ENCODE results near the gene RPL28.
A peak's percentile ranks its signal among the peaks of the same experiment; 100 is the strongest.

RPL28 gene

DNA sequence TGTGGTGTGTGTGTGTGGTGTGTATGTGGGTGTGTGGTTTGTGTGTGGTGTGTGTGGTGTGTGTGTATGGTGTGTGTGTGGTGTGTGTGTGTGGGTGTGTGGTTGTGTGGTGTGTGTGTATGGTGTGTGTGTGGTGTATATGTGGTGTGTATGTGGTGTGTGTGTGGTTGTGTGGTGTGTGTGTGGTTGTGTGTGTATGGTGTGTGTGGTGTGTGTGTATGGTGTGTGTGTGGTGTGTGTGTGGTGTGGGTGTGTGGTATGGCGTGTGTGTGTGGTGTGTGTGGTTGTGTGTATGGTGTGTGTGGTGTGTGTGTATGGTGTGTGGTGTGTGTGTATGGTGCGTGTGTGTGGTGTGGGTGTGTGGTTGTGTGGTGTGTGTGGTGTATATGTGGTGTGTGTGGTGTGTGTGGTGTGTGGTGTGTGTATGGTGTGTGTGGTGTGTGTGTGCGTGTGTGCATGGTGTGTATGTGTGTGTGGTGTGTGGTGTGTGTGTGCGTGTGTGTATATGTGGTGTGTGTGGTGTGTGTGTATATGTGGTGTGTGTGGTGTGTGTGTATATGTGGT, 48.7 kb downstream of the RPL28 start:
- TF ChIP-seq, protein P1, sequence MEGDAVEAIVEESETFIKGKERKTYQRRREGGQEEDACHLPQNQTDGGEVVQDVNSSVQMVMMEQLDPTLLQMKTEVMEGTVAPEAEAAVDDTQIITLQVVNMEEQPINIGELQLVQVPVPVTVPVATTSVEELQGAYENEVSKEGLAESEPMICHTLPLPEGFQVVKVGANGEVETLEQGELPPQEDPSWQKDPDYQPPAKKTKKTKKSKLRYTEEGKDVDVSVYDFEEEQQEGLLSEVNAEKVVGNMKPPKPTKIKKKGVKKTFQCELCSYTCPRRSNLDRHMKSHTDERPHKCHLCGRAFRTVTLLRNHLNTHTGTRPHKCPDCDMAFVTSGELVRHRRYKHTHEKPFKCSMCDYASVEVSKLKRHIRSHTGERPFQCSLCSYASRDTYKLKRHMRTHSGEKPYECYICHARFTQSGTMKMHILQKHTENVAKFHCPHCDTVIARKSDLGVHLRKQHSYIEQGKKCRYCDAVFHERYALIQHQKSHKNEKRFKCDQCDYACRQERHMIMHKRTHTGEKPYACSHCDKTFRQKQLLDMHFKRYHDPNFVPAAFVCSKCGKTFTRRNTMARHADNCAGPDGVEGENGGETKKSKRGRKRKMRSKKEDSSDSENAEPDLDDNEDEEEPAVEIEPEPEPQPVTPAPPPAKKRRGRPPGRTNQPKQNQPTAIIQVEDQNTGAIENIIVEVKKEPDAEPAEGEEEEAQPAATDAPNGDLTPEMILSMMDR (IDR thresholded peaks at IDR 0.05; ENCODE audit: low read depth, low read length, missing control alignments) = no peak
- no peak for DNase-seq
- peaks cover 17% of the 10 kb centered on the region for H3K27me3 ChIP-seq (replicated peaks)
- no peaks in the 10 kb centered on the region for H3K36me3 ChIP-seq (replicated peaks)
- H3K4me3 ChIP-seq (ENCODE audit: low read depth, low read length) = no peak overlapping the region
- in situ Hi-C loops (cut with HindIII; ENCODE audit: low pct_ligation_motif_present, low sequenced_read_pairs) = no loop called here
- no peak overlapping the region for H3K27ac ChIP-seq

DNA sequence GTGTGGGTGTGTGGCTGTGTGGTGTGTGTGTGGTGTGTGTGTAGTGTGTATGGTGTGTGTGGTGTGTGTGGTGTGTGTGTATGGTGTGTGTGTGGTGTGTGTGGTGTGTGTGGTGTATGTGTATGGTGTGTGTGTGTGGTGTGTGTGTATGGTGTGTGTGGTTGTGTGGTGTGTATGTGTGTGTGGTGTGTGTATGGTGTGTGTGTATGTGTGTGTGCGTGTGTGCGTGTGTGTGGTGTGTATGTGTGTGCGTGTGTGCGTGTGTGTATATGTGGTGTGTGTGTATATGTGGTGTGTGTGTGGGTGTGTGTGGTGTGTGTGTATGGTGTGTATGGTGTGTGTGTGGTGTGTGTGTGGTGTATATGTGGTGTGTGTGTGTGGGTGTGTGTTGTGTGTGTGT, 49.3 kb downstream of the RPL28 start:
- H3K27me3 ChIP-seq (replicated peaks) = peaks cover 17% of the 10 kb centered on the region
- TF ChIP-seq, protein P1 (IDR thresholded peaks at IDR 0.05; ENCODE audit: low read depth, low read length, missing control alignments) = no peak
- no peaks in the 10 kb centered on the region for H3K36me3 ChIP-seq (replicated peaks)
- no peak for DNase-seq
- no peak overlapping the region for H3K27ac ChIP-seq
- H3K4me3 ChIP-seq (ENCODE audit: low read depth, low read length) = no peak overlapping the region
- in situ Hi-C loops (cut with HindIII; ENCODE audit: low pct_ligation_motif_present, low sequenced_read_pairs) = no loop called here

DNA sequence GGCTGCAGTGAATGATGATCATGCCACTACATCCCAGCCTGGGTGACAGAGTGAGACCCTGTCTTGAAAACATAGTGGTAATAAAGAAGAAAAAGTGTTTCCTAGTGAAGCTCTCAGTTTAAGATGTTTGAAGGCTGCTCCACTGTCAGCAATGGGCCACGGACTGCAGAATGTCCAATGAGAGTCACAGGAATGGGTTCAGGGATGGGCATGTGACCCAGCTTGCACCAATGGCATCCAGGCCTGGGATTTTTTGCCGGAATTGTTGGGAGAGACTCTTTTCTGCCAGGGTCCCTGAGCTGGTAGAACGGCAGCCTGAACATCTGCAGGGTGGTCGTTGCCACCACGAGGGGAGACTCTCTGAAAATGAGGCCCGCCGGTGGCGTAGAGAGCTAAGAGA, 51.1 kb downstream of the RPL28 start:
- DNase-seq = no peak
- H3K4me3 ChIP-seq (ENCODE audit: low read depth, low read length) = no peak overlapping the region
- H3K36me3 ChIP-seq (replicated peaks) = no peaks in the 10 kb centered on the region
- TF ChIP-seq, protein P1 (IDR thresholded peaks at IDR 0.05; ENCODE audit: low read depth, low read length, missing control alignments) = no peak
- peaks cover 34% of the 10 kb centered on the region for H3K27me3 ChIP-seq (replicated peaks)
- in situ Hi-C loops (cut with HindIII; ENCODE audit: low pct_ligation_motif_present, low sequenced_read_pairs) = no loop called here
- no peak overlapping the region for H3K27ac ChIP-seq

- peak; percentile 56 for DNase-seq
- no peaks in the 10 kb centered on the region for H3K36me3 ChIP-seq (replicated peaks)
- in situ Hi-C loops (cut with HindIII; ENCODE audit: low pct_ligation_motif_present, low sequenced_read_pairs) = no loop called here
- H3K27ac ChIP-seq = no peak overlapping the region
- TF ChIP-seq, protein P1 (IDR thresholded peaks at IDR 0.05; ENCODE audit: low read depth, low read length, missing control alignments) = no peak
- H3K4me3 ChIP-seq (ENCODE audit: low read depth, low read length) = no peak overlapping the region
- peaks cover 36% of the 10 kb centered on the region for H3K27me3 ChIP-seq (replicated peaks)
Observed at GRCh38 chr19:55437410-55437809, 51.7 kb downstream of the RPL28 start.

DNA sequence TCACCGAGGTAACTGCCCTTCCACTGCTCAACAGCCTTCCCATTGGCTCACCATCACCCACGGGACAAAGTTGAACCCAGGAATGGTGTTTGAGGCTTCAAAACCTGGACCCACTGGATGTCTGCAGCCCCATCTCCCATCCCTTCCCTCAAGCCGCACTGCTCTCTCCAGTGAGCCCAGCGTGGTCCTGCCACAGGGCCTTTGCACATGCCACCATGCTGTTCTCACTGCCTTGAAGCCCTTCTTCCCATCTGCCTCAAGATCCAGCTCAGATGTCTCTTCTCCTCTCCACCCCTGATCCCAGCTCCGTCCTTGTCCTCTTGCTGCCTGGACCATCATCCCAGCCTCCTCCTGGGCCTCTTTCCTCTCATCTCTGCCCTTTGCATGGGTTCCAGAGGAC, 53.3 kb downstream of the RPL28 start:
- in situ Hi-C loops (cut with HindIII; ENCODE audit: low pct_ligation_motif_present, low sequenced_read_pairs) = no loop called here
- no peak for DNase-seq
- Histone ChIP-seq H3K4me3 (ENCODE audit: low read depth, low read length) (no peak overlapping the region), H3K27me3 (replicated peaks) (peaks cover 34% of the 10 kb centered on the region), H3K27ac (no peak overlapping the region), H3K36me3 (replicated peaks) (no peaks in the 10 kb centered on the region)
- TF ChIP-seq, protein P1 (IDR thresholded peaks at IDR 0.05; ENCODE audit: low read depth, low read length, missing control alignments) = no peak

Measured in brain microvascular endothelial cell (primary cell).